T-helper 2 cell (primary cell): ENCODE data around the gene TBC1D24.

ENCODE experiments used
- DNase-seq, 5 experiments: peaks; one replicate each; pipeline versions ENCODE4 v3.0.0 to v3.0.0-alpha.2; 2012 to 2022

TBC1D24 gene

DNA sequence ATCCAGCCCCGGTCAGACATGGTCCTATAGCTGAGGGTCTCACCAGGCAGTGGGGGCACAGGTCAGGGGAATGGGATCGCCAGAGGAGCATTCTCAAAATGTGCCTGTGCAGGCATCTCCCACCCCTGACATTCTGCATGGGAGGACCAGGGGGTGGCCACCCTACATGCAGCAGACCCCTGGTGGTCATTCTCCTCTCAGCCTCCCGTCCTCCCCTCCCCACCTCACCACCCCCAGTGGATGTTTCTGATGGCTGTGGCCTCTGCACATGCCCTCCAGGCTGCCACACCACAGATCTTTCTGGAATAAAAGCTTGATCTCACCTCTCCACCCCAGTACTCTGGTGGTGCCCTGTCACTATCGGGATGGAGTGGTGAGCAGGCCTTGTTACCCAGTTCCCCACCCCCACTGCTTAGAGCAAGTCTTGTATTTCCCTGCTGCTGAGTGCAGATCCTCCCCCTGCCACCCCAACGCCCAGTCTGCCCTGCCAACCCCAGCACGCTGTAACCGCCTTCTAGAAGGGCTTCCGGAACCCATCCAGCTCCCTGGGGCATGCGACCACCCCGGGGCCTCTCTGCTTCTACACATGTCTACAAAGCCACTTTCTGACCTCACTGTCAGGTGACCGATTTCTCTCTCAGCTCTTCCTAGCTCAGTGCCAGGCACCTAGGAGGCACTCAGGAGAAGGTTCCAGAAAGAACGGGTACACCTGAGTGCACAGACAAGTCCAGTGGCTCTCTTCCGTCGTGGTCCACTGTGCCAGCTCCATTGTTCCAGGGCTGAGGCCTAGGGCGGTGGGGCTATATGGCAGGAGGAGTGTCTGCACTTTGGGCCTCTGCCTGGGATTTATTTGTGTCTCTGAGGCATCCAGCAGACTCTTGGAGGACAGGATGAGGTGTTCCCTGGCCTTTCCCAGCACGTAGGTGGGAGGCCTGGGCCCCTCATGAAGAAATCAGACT, 9.3 kb downstream of the TBC1D24 start:
- DNase-seq = no peak

GRCh38 chr16:2484898-2485508, 10.1 kb downstream of the TBC1D24 start:
- no peak for DNase-seq

- no peak for DNase-seq
Observed at GRCh38 chr16:2485811-2486507, 11.0 kb downstream of the TBC1D24 start.

GRCh38 chr16:2486645-2487516, 12.0 kb downstream of the TBC1D24 start:
- peak; percentile 46 to 87 (median 67) for DNase-seq

GRCh38 chr16:2487517-2487842, 12.6 kb downstream of the TBC1D24 start:
- DNase-seq = no peak

DNA sequence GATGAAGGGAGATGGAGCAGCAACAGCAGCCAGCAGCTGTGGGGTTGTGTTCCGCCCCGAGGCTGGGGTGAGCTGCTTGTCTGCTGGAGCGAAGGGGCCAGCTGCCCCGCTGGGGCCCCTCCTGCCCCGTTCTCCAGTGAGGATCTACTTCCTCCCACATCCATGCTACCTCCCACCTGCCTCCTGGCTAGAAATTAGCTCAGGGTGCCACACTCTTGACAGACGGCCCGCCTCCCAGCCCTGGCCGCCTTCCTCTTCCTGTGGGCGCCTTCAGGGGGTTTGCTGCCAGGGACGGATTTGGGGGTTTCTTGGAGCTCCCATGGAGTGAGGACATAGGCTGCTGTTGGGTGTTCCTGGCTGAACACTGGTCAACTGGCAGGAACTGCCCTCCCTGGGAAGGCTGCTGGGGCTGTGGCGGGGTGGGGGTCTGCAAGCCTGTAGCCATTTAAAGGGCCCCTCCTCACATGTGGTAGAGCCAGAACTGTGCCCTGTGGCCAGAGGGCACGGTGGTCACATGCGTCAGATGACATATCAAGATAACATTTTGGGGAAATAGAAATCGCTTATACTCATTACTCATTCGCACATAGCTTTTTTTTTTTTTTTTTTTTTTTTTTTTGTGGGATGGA, 13.1 kb downstream of the TBC1D24 start:
- no peak for DNase-seq

DNA sequence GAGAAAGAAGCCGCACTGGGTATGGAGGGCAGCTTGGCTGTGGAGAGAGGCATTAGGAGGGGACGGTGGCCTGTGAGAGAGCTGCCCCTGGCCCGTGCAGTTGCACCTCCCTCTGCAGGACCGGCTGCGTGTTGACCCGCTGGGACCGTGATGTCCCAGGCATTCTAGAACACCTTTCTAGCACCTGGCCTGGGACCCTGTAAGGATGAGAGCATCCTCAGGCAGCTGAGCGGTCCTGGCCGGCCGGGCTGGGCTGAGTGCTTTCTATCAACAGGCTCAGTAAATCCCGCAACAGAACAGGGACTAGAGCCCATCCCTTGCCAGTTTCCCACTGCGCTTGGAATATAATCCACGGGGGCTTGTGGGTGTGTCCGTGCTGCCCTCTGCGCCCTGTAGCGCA, 14.7 kb downstream of the TBC1D24 start:
- no peak for DNase-seq

- no peak for DNase-seq
Observed at GRCh38 chr16:2490190-2491105, 15.5 kb downstream of the TBC1D24 start.

- no peak for DNase-seq
Observed at GRCh38 chr16:2492292-2492691, 17.4 kb downstream of the TBC1D24 start.

DNA sequence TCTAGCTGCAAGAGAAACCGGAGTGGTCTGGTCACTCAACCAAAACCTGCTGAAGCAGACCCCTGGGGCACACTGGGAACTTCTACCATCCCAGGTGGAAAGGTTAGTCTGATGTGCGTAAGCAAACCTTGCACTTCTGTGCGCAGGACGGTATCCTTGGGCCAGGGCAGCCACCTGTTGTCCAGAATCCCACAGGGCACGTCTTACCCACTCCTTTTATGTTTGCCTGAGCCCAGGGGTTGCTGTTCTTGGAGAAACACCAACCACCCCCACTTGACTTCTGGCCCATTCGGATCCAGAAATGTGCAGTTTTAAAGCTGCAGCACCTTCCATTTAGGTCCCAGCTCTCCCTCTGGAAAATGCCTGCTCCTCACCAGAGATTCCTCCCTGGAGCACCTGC, 18.7 kb downstream of the TBC1D24 start:
- no peak for DNase-seq

GRCh38 chr16:2494616-2495015, 19.7 kb downstream of the TBC1D24 start:
- DNase-seq = no peak

DNA sequence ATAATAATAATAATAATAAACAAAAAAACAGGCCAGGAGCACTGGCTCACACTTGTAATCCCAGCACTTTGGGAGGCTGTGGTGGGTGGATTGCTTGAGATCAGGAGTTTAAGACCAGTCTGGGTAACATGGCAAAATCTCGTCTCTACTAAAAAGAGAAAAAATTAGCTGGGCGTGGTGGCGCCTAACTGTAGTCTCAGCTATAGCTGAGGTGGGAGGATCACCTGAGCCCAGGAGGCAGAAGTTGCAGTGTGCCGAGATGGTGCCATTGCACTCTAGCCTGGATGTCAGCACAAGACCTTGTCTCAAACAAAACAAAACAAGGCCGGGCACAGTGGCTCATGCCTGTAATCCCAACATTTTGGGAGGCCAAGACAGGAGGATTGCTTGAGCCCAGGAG, 20.1 kb downstream of the TBC1D24 start:
- no peak for DNase-seq

DNA sequence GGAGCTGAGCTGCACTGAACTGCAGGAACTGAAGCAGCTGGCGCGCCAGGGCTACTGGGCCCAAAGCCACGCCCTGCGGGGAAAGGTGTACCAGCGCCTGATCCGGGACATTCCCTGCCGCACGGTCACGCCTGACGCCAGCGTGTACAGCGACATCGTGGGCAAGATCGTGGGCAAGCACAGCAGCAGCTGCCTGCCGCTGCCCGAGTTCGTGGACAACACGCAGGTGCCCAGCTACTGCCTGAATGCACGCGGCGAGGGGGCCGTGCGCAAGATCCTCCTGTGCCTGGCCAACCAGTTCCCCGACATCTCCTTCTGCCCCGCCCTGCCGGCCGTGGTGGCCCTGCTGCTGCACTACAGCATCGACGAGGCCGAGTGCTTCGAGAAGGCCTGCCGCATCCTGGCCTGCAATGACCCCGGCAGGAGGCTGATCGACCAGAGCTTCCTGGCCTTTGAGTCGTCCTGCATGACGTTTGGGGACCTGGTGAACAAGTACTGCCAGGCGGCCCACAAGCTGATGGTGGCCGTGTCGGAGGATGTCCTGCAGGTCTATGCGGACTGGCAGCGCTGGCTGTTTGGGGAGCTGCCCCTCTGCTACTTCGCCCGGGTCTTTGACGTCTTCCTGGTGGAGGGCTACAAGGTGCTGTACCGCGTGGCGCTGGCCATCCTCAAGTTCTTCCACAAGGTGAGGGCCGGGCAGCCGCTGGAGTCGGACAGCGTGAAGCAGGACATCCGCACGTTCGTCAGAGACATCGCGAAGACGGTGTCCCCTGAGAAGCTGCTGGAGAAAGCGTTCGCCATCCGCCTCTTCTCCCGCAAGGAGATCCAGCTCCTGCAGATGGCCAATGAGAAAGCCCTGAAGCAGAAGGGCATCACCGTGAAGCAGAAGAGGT, 21.5 kb downstream of the TBC1D24 start:
- DNase-seq = no peak

DNA sequence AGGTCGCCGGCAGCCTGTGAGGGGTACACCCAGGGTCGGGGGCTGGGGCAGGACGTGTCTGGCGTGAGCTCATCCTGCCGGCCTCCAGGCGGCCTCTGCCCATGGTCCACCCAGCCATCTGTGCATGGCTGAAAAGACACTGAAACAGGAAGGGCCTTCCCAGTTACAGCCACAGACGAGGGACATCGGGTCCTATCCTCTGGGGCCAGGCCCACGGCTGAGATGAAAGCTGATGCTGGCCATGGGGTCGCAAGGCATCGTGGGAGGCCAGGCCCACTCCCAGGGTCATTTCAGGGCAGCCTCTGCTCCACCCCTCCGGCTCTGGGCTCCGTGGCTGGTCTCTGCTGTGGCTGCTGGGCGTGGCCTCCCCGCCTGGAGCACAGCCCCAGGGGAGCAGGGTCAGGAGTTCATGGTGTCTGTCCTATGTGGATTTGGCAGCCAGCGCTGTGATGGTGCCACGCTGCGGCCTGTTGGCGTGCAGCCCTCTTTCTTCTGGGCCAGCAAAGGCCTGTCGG, 22.2 kb downstream of the TBC1D24 start:
- no peak for DNase-seq

DNA sequence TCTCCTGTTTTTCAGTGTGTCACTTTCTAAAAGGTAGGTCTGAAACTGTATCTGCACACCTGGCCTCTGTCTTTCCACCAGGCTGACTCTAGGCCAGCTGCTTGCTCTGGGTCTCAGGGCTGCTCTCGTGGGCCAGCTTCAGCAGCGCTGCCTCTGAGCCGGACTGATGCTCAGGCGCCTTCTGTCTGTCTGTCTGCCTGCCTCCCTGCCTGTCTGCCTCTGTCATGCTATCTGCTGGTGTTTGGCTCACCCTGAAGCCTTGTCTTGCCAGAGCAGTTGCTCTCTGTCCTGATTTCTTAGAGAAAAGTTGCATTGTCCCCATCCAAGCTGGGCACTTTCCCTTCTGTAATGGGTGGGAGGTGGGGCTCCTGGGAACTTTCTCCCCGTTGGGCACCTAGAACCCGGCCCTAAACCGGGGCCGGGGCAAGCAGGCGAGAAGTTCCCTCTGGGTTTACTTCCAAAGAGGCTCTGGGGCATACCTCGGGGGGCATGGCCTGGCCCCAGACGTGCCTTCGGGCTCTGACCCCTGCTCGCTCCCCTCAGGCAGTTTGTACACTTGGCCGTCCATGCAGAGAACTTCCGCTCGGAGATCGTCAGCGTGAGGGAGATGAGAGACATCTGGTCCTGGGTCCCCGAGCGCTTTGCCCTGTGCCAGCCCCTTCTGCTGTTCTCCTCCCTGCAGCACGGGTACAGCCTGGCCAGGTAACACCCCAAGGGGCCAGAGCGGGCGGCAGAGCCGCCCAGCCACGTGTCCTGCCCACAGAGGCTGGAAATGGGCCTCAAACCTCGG, 23.0 kb downstream of the TBC1D24 start:
- DNase-seq = no peak

DNA sequence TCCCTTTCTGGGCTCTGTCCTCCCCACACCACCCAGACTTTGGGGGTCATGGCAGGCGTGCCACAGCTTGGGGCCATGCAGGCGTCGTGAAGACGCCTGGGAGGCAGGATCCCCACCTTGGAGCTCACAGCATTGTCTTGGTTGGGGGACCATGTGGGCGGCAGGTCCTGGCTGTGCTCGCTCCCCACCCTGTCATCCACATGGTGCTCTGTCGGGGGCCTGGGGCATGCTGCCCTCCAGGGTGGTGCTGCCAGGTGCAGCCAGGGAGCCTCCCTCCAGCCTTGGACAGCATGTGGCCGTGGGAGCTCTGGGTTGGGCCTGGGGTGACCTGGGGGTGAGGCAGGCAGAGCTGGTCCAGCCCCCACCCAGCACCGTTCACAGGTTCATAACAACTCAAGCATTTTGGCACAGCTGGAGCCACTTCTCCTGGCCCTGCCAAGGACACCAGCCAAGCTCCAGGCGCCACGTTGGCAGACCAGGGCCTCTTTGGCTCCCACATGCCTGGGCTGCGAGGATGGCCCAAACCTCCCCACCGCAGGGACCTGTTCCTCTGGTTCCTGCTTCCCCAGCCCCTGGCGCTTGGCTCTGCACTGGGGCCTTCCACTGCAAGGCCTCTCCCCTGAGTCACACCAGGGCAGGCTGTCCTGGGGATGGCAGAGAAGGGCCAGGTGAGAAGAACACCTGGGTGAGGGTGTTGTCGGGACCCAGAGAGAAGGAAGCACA, 23.8 kb downstream of the TBC1D24 start:
- no peak for DNase-seq

DNA sequence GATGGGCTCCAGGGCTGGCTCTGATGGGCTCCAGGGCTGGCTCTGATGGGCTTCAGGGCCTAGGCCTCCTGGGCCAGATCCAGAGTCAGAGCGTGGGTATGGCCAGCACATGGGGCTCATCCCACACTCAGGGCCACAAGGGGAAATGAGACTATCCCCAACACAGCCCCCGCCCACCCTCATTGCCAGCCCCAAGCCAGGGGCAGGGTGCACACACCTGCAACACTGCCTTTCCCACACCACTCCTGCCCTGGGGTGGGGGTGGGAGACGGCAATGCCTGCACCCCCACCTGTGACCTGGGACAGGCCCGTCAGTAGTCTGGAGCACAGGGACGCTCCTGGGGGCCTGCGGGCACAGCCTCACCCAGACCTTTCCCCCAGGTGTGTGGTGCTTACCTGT, 24.5 kb downstream of the TBC1D24 start:
- no peak for DNase-seq

DNA sequence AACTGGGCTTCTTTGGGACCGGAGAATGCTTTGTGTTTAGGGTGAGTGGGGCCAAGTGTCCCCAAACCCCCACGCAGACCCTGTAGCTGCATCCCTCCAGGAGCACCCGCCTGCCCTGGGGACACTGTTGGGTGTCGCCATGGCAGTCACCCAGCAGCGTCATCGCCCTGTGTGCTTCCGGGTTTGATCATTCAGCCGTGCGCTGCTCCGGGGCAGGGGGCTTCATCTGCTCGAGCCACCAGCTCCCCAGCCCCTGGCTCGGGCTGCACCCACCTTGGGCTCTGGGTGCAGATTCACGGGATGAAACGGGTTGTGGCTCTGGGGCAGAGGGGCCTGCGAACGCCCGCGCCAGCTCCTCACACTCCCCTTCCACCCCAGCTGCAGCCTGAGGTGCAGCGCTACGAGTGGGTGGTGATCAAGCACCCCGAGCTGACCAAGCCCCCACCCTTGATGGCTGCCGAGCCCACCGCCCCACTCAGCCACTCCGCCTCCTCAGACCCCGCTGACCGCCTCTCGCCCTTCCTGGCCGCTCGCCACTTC, 25.0 kb downstream of the TBC1D24 start:
- DNase-seq = no peak
